DND-41 (cell line): ENCODE results near the gene POLA2.
"Not testable (repeated sequence)": the region's sequence is repeated elsewhere in the genome, so short reads cannot be mapped to it uniquely, and the experiment has no call there.

Experiments used
- ATAC-seq: fragments of 200-7000 bp; cut with Tn5 transposase; 3 replicates; pipeline ENCODE4 v1.9.1; 2021; ENCODE audit warnings: low read depth; ENCODE audit not compliant: insufficient read depth
- DNase-seq: peaks from one replicate; pipeline ENCODE4 v3.0.0-alpha.2; 2020
- H2AFZ ChIP-seq: 2 replicates; pipeline ENCODE4 v1.6.0; 2012; ENCODE audit warnings: low read depth, low read length
- H3K27ac ChIP-seq: 2 replicates; pipeline ENCODE4 v1.5.1; 2012; ENCODE audit warnings: low read length, inconsistent platforms
- H3K27me3 ChIP-seq: fragments of 200-600 bp; sonication (generic); 2 replicates; pipeline ENCODE4 v1.6.0; 2012; ENCODE audit warnings: low read length, mild to moderate bottlenecking, inconsistent platforms; ENCODE audit not compliant: insufficient read depth, poor library complexity
- H3K36me3 ChIP-seq: 2 replicates; pipeline ENCODE4 v1.5.1; 2012; ENCODE audit warnings: low read length, inconsistent platforms; ENCODE audit not compliant: insufficient read depth
- H3K4me1 ChIP-seq: 2 replicates; pipeline ENCODE4 v1.5.1; 2012; ENCODE audit warnings: mild to moderate bottlenecking, low read length; ENCODE audit not compliant: insufficient read depth
- H3K4me2 ChIP-seq: 2 replicates; pipeline ENCODE4 v1.6.0; 2012; ENCODE audit warnings: mild to moderate bottlenecking, moderate library complexity, low read length, inconsistent platforms; ENCODE audit not compliant: insufficient read depth
- H3K4me3 ChIP-seq, 2 experiments: fragments of 200-600 bp in 1 of 2; shearing (Covaris generic) in 1 of 2; 2 replicates each; pipeline ENCODE4 v1.5.1; 2012 to 2016; ENCODE audit warnings: inconsistent platforms in 2 of 2, low read length in 2 of 2, mild to moderate bottlenecking in 2 of 2, low read depth in 1 of 2, moderate library complexity in 1 of 2
- H3K79me2 ChIP-seq: 2 replicates; pipeline ENCODE4 v1.6.0; 2012; ENCODE audit warnings: low read length, inconsistent platforms; ENCODE audit not compliant: insufficient read depth
- H3K9ac ChIP-seq: 2 replicates; pipeline ENCODE4 v1.6.0; 2012; ENCODE audit warnings: low read depth, mild to moderate bottlenecking, inconsistent platforms, low read length, moderate library complexity
- H3K9me3 ChIP-seq: 2 replicates; pipeline ENCODE4 v1.5.1; 2012; ENCODE audit warnings: low read length, moderate library complexity, mild to moderate bottlenecking, inconsistent platforms; ENCODE audit not compliant: insufficient read depth, severe bottlenecking
- H4K20me1 ChIP-seq: 2 replicates; pipeline ENCODE4 v1.6.0; 2012; ENCODE audit warnings: low read length; ENCODE audit not compliant: insufficient read depth
- CTCF ChIP-seq: IDR thresholded peaks from 2 replicates; pipeline ENCODE4 v1.5.1; 2012; ENCODE audit warnings: borderline replicate concordance, low read length, moderate library complexity, mild to moderate bottlenecking; ENCODE audit not compliant: poor library complexity, severe bottlenecking; ENCODE audit errors: extremely low read depth
- EZH2 ChIP-seq: IDR thresholded peaks from 3 replicates; pipeline ENCODE4 v1.6.1; 2012; ENCODE audit warnings: borderline replicate concordance, low read depth, mild to moderate bottlenecking, moderate library complexity, low read length, inconsistent platforms; ENCODE audit not compliant: severe bottlenecking

The POLA2 gene

DNA sequence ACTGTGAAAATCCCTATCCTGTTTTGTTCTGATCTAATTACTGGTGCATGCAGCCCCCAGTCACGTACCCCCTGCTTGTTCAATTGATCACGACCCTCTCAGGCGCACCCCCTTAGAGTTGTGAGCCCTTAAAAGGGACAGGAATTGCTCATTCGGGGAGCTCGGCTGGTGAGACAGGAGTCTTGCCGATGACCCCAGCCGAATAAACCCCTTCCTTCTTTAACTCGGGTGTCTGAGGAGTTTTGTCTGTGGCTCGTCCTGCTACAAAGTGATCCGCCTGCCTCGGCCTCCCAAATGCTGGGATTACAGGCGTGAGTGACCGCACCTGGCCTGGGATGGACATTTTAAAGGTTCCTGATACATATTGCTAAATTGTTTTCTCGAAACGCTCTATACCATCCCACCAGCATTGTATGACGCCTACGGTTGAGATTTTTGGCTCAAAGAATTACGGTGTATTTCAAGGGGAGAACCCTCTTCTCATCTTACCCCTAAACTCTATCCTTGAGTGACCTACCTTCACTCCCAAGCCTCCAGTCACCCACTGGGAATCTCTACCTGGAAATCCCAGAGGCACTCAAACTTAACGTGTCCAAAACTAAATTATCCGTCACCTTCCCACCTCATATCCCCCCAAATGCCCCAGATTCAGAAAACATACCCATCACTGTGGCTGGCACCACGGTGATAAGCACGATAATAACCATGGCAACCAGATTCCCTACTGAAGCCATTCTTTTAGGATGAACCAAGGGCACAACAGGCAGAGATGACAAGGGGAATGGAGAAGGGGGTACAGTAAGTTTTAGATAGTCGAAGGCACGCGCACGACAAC, 789 bp upstream of the POLA2 start:
- H3K4me2 ChIP-seq: peak overlapping the region; percentile 96
- no peaks in the 10 kb centered on the region for H3K9me3 ChIP-seq
- ATAC-seq: peak; percentile 35; the same call in 1 of the 3 replicates
- peaks cover 36% of the 10 kb centered on the region for H3K4me1 ChIP-seq
- no peak for DNase-seq
- peaks cover 10% of the 10 kb centered on the region; the same call in 1 of the 2 replicates for H4K20me1 ChIP-seq
- peak overlapping the region; percentile 98 for H3K9ac ChIP-seq
- H3K36me3 ChIP-seq: peaks cover 19% of the 10 kb centered on the region
- H3K27ac ChIP-seq: peak overlapping the region; percentile 92
- peaks cover 48% of the 10 kb centered on the region for H3K79me2 ChIP-seq
- peak overlapping the region; percentile 90 for H2AFZ ChIP-seq
- no peaks in the 10 kb centered on the region for H3K27me3 ChIP-seq
- H3K4me3 ChIP-seq: peak overlapping the region; percentile 88 to 94
- TF ChIP-seq CTCF (no peak), EZH2 (no peak)

GRCh38 chr11:65262381-65262680, 569 bp downstream of the POLA2 start:
- peak overlapping the region; percentile 88 to 94 for H3K4me3 ChIP-seq
- H3K9ac ChIP-seq: peak overlapping the region; percentile 98
- H2AFZ ChIP-seq: peak overlapping the region; percentile 85
- TF ChIP-seq CTCF: no peak
- no peak for TF ChIP-seq EZH2
- peak overlapping the region; percentile 96 for H3K4me2 ChIP-seq
- DNase-seq (peak; percentile 61), ATAC-seq (no peak)
- peak overlapping the region; percentile 95 for H3K27ac ChIP-seq
- peaks cover 12% of the 10 kb centered on the region; the same call in 1 of the 2 replicates for H4K20me1 ChIP-seq
- peaks cover 59% of the 10 kb centered on the region for H3K79me2 ChIP-seq
- no peaks in the 10 kb centered on the region for H3K9me3 ChIP-seq
- H3K4me1 ChIP-seq: peaks cover 36% of the 10 kb centered on the region
- H3K36me3 ChIP-seq: peaks cover 31% of the 10 kb centered on the region
- H3K27me3 ChIP-seq: no peaks in the 10 kb centered on the region

- peak overlapping the region; percentile 95 for H3K27ac ChIP-seq
- no peaks in the 10 kb centered on the region for H3K9me3 ChIP-seq
- H4K20me1 ChIP-seq: peaks cover 12% of the 10 kb centered on the region; the same call in 1 of the 2 replicates
- peak overlapping the region; percentile 96 for H3K4me2 ChIP-seq
- H3K36me3 ChIP-seq: peaks cover 36% of the 10 kb centered on the region
- peak overlapping the region; percentile 88 to 94 for H3K4me3 ChIP-seq
- TF ChIP-seq CTCF (no peak), EZH2 (no peak)
- no peaks in the 10 kb centered on the region for H3K27me3 ChIP-seq
- peak overlapping the region; percentile 98 for H3K9ac ChIP-seq
- H3K4me1 ChIP-seq: peaks cover 36% of the 10 kb centered on the region
- no peak for ATAC-seq
- peak overlapping the region; percentile 85; the same call in 1 of the 2 replicates for H2AFZ ChIP-seq
- H3K79me2 ChIP-seq: peaks cover 62% of the 10 kb centered on the region
- no peak for DNase-seq
Measured at GRCh38 chr11:65262776-65263175, 1.0 kb downstream of the POLA2 start.

DNA sequence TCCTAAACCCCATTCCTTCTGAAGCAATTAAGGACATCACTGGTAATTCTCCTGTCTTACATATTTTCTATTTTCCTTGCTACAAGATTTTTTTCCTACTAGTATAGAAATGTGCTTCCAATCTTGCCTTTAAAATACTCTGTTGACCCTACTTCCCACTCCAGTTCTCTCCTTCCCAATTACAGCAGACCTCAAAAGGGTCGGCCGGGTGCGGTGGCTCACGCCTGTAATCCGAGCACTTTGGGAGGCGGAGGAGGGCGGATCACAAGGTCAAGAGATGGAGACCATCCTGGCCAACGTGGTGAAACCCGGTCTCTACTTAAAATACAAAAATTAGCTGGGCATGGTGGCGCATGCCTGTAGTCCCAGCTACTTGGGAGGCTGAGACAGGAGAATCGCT, 3.0 kb downstream of the POLA2 start:
- Histone ChIP-seq H3K4me1 (peaks cover 36% of the 10 kb centered on the region), H3K36me3 (peaks cover 53% of the 10 kb centered on the region), H3K79me2 (peaks cover 62% of the 10 kb centered on the region), H4K20me1 (peaks cover 12% of the 10 kb centered on the region; the same call in 1 of the 2 replicates), H3K4me2 (peak overlapping the region; percentile 34; the same call in 1 of the 2 replicates)
- not testable (repeated sequence) for H3K9ac ChIP-seq, H3K27ac ChIP-seq, DNase-seq, H3K27me3 ChIP-seq, ATAC-seq, H3K4me3 ChIP-seq, H3K9me3 ChIP-seq, H2AFZ ChIP-seq
